ENCODE results near the gene SPPL2B.

The SPPL2B gene

GRCh38 chr19:2340496-2341243 lies 12.2 kb downstream of the SPPL2B start:
- TF ChIP-seq ZNF384 (IDR thresholded peaks at IDR 0.05) (no peak), BHLHE40 (IDR thresholded peaks at IDR 0.05; ENCODE audit: borderline replicate concordance) (no peak), FOXA1 (IDR thresholded peaks at IDR 0.05) (no peak), CTBP1 (IDR thresholded peaks at IDR 0.05; ENCODE audit: borderline replicate concordance) (no peak), L3MBTL2 (conservative IDR thresholded peaks at IDR 0.05) (no peak), PKNOX1 (IDR thresholded peaks at IDR 0.05) (no peak), TARDBP (IDR thresholded peaks at IDR 0.05) (no peak), SUZ12 (IDR thresholded peaks at IDR 0.05) (no peak), FOXK2 (IDR thresholded peaks at IDR 0.05) (no peak), NFRKB (IDR thresholded peaks at IDR 0.05) (no peak), ELF4 (IDR thresholded peaks at IDR 0.05) (no peak), LEF1 (IDR thresholded peaks at IDR 0.05; ENCODE audit: borderline replicate concordance) (no peak), ARNT (IDR thresholded peaks at IDR 0.05) (no peak), HDGF (IDR thresholded peaks at IDR 0.05; ENCODE audit: borderline replicate concordance) (no peak), FOXM1 (IDR thresholded peaks at IDR 0.05; ENCODE audit: borderline replicate concordance) (no peak), SP1 (IDR thresholded peaks at IDR 0.05) (no peak)

GRCh38 chr19:2341244-2341751 lies 12.8 kb downstream of the SPPL2B start:
- POLR2A ChIA-PET: no interaction called here
- no peak for DNase-seq (ENCODE audit: extremely low spot score)
- CTCF ChIA-PET: no interaction called here
- TF ChIP-seq ZNF384 (IDR thresholded peaks at IDR 0.05): no peak
- no peak for TF ChIP-seq L3MBTL2 (conservative IDR thresholded peaks at IDR 0.05)
- no peak for TF ChIP-seq SP1 (IDR thresholded peaks at IDR 0.05)
- TF ChIP-seq CTBP1 (IDR thresholded peaks at IDR 0.05; ENCODE audit: borderline replicate concordance): no peak
- no peak for TF ChIP-seq FOXM1 (IDR thresholded peaks at IDR 0.05; ENCODE audit: borderline replicate concordance)
- no peak for TF ChIP-seq LEF1 (IDR thresholded peaks at IDR 0.05; ENCODE audit: borderline replicate concordance)
- TF ChIP-seq ELF4 (IDR thresholded peaks at IDR 0.05): no peak
- no peak for TF ChIP-seq NFRKB (IDR thresholded peaks at IDR 0.05)
- no peak for TF ChIP-seq BHLHE40 (IDR thresholded peaks at IDR 0.05; ENCODE audit: borderline replicate concordance)
- TF ChIP-seq TARDBP (IDR thresholded peaks at IDR 0.05): no peak
- no peak for TF ChIP-seq ARNT (IDR thresholded peaks at IDR 0.05)
- TF ChIP-seq HDGF (IDR thresholded peaks at IDR 0.05; ENCODE audit: borderline replicate concordance): no peak
- no peak for TF ChIP-seq SUZ12 (IDR thresholded peaks at IDR 0.05)

More at GRCh38 chr19:2340496-2341243, 12.2 kb downstream of the SPPL2B start:
- ChIA-PET CTCF (no interaction called here), POLR2A (no interaction called here)
- DNase-seq (ENCODE audit: extremely low spot score): no peak

- DNase-seq (ENCODE audit: extremely low spot score): no peak
- TF ChIP-seq LEF1 (IDR thresholded peaks at IDR 0.05; ENCODE audit: borderline replicate concordance) (no peak), L3MBTL2 (conservative IDR thresholded peaks at IDR 0.05) (no peak), SP1 (IDR thresholded peaks at IDR 0.05) (no peak), SUZ12 (IDR thresholded peaks at IDR 0.05) (no peak), ARNT (IDR thresholded peaks at IDR 0.05) (no peak), ELF4 (IDR thresholded peaks at IDR 0.05) (no peak)
- POLR2A ChIA-PET: no interaction called here
- CTCF ChIA-PET: no interaction called here
These were observed 13.5 kb downstream of the SPPL2B start for GRCh38 chr19:2341982-2342381.

GRCh38 chr19:2342656-2343288 lies 14.3 kb downstream of the SPPL2B start:
- TF ChIP-seq ZNF384 (IDR thresholded peaks at IDR 0.05) (no peak), FOXA1 (IDR thresholded peaks at IDR 0.05) (no peak), ARNT (IDR thresholded peaks at IDR 0.05) (no peak), CTBP1 (IDR thresholded peaks at IDR 0.05; ENCODE audit: borderline replicate concordance) (no peak), BHLHE40 (IDR thresholded peaks at IDR 0.05; ENCODE audit: borderline replicate concordance) (no peak), NFRKB (IDR thresholded peaks at IDR 0.05) (no peak)
- POLR2A ChIA-PET: no interaction called here

GRCh38 chr19:2343289-2343982 lies 15.0 kb downstream of the SPPL2B start:
- ChIA-PET POLR2A (no interaction called here), CTCF (no interaction called here)
- TF ChIP-seq ARNT (IDR thresholded peaks at IDR 0.05): no peak
- TF ChIP-seq FOXM1 (IDR thresholded peaks at IDR 0.05; ENCODE audit: borderline replicate concordance): no peak
- no peak for TF ChIP-seq L3MBTL2 (conservative IDR thresholded peaks at IDR 0.05)
- no peak for TF ChIP-seq LEF1 (IDR thresholded peaks at IDR 0.05; ENCODE audit: borderline replicate concordance)
- TF ChIP-seq ZNF384 (IDR thresholded peaks at IDR 0.05): no peak
- no peak for TF ChIP-seq FOXK2 (IDR thresholded peaks at IDR 0.05)
- TF ChIP-seq SUZ12 (IDR thresholded peaks at IDR 0.05): no peak
- no peak for TF ChIP-seq BHLHE40 (IDR thresholded peaks at IDR 0.05; ENCODE audit: borderline replicate concordance)
- TF ChIP-seq SP1 (IDR thresholded peaks at IDR 0.05): no peak
- no peak for TF ChIP-seq HDGF (IDR thresholded peaks at IDR 0.05; ENCODE audit: borderline replicate concordance)
- no peak for DNase-seq (ENCODE audit: extremely low spot score)

More at GRCh38 chr19:2342656-2343288, 14.3 kb downstream of the SPPL2B start:
- DNase-seq (ENCODE audit: extremely low spot score): no peak
- CTCF ChIA-PET: no interaction called here

- ChIA-PET POLR2A (no interaction called here), CTCF (no interaction called here)
- DNase-seq (ENCODE audit: extremely low spot score): no peak
- TF ChIP-seq CTBP1 (IDR thresholded peaks at IDR 0.05; ENCODE audit: borderline replicate concordance) (no peak), LEF1 (IDR thresholded peaks at IDR 0.05; ENCODE audit: borderline replicate concordance) (no peak), L3MBTL2 (conservative IDR thresholded peaks at IDR 0.05) (no peak), FOXK2 (IDR thresholded peaks at IDR 0.05) (no peak)
These were observed 15.9 kb downstream of the SPPL2B start for GRCh38 chr19:2344381-2344870.
